BLaER1 (cell line): ENCODE measurements around the gene ZBTB20.

Source experiments
- H3K27ac ChIP-seq: shearing (Covaris generic); formaldehyde crosslinking; 2 replicates; pipeline ENCODE4 v1.8.1; 2022
- H3K27me3 ChIP-seq: shearing (Covaris generic); formaldehyde crosslinking; 2 replicates; pipeline ENCODE4 v1.8.1; 2022
- H3K36me3 ChIP-seq: shearing (Covaris generic); formaldehyde crosslinking; 2 replicates; pipeline ENCODE4 v1.8.1; 2022
- H3K4me1 ChIP-seq: shearing (Covaris generic); formaldehyde crosslinking; 2 replicates; pipeline ENCODE4 v1.8.1; 2022
- H3K4me2 ChIP-seq: shearing (Covaris generic); formaldehyde crosslinking; 2 replicates; pipeline ENCODE4 v1.8.1; 2022
- H3K4me3 ChIP-seq: shearing (Covaris generic); formaldehyde crosslinking; 2 replicates; pipeline ENCODE4 v1.8.1; 2022
- H3K9ac ChIP-seq: shearing (Covaris generic); formaldehyde crosslinking; 2 replicates; pipeline ENCODE4 v1.8.1; 2022
- H3K9me3 ChIP-seq: shearing (Covaris generic); formaldehyde crosslinking; 2 replicates; pipeline ENCODE4 v1.8.1; 2022
- H4K20me1 ChIP-seq: shearing (Covaris generic); formaldehyde crosslinking; 2 replicates; pipeline ENCODE4 v1.8.1; 2022
- Cebpa-rat ChIP-seq: shearing (Covaris generic); IDR thresholded peaks from 2 replicates; pipeline ENCODE4 v1.8.1; 2022

The ZBTB20 gene

GRCh38 chr3:114595522-114596028 is 551.5 kb downstream of the ZBTB20 start:
- no peaks in the 10 kb centered on the region for H3K27me3 ChIP-seq
- H3K36me3 ChIP-seq, result no peaks in the 10 kb centered on the region
- no peaks in the 10 kb centered on the region for H4K20me1 ChIP-seq
- no peak overlapping the region for H3K27ac ChIP-seq
- TF ChIP-seq Cebpa-rat, result no peak
- H3K9me3 ChIP-seq, result no peaks in the 10 kb centered on the region
- H3K9ac ChIP-seq, result no peak overlapping the region
- no peak overlapping the region for H3K4me2 ChIP-seq
- H3K4me3 ChIP-seq, result no peak overlapping the region
- H3K4me1 ChIP-seq, result no peaks in the 10 kb centered on the region

GRCh38 chr3:114590309-114591047 is 556.6 kb downstream of the ZBTB20 start:
- no peaks in the 10 kb centered on the region for H4K20me1 ChIP-seq
- H3K4me3 ChIP-seq, result no peak overlapping the region
- H3K9me3 ChIP-seq, result no peaks in the 10 kb centered on the region
- no peak for TF ChIP-seq Cebpa-rat
- H3K27me3 ChIP-seq, result no peaks in the 10 kb centered on the region
- no peaks in the 10 kb centered on the region for H3K36me3 ChIP-seq
- no peak overlapping the region for H3K4me2 ChIP-seq
- no peaks in the 10 kb centered on the region for H3K4me1 ChIP-seq
- no peak overlapping the region for H3K9ac ChIP-seq
- H3K27ac ChIP-seq, result no peak overlapping the region

- no peak for TF ChIP-seq Cebpa-rat
- no peaks in the 10 kb centered on the region for H3K9me3 ChIP-seq
- H3K27ac ChIP-seq, result no peak overlapping the region
- no peaks in the 10 kb centered on the region for H4K20me1 ChIP-seq
- H3K4me1 ChIP-seq, result no peaks in the 10 kb centered on the region
- no peaks in the 10 kb centered on the region for H3K27me3 ChIP-seq
- H3K4me3 ChIP-seq, result no peak overlapping the region
- H3K36me3 ChIP-seq, result no peaks in the 10 kb centered on the region
- no peak overlapping the region for H3K4me2 ChIP-seq
- no peak overlapping the region for H3K9ac ChIP-seq
Measured at GRCh38 chr3:114587986-114588385, 559.1 kb downstream of the ZBTB20 start.

GRCh38 chr3:114586119-114586518 is 561.0 kb downstream of the ZBTB20 start:
- no peak overlapping the region for H3K4me2 ChIP-seq

GRCh38 chr3:114585687-114586086 is 561.4 kb downstream of the ZBTB20 start:
- no peaks in the 10 kb centered on the region for H3K9me3 ChIP-seq
- H3K4me3 ChIP-seq, result no peak overlapping the region
- H3K27ac ChIP-seq, result no peak overlapping the region
- TF ChIP-seq Cebpa-rat, result no peak
- H3K4me2 ChIP-seq, result no peak overlapping the region
- H3K36me3 ChIP-seq, result no peaks in the 10 kb centered on the region
- no peak overlapping the region for H3K9ac ChIP-seq
- no peaks in the 10 kb centered on the region for H3K27me3 ChIP-seq
- H4K20me1 ChIP-seq, result no peaks in the 10 kb centered on the region
- no peaks in the 10 kb centered on the region for H3K4me1 ChIP-seq

More at GRCh38 chr3:114586119-114586518, 561.0 kb downstream of the ZBTB20 start:
- no peak for TF ChIP-seq Cebpa-rat
- no peaks in the 10 kb centered on the region for H3K9me3 ChIP-seq
- no peaks in the 10 kb centered on the region for H3K4me1 ChIP-seq
- H3K4me3 ChIP-seq, result no peak overlapping the region
- no peaks in the 10 kb centered on the region for H3K36me3 ChIP-seq
- no peak overlapping the region for H3K9ac ChIP-seq
- H4K20me1 ChIP-seq, result no peaks in the 10 kb centered on the region
- H3K27me3 ChIP-seq, result no peaks in the 10 kb centered on the region
- H3K27ac ChIP-seq, result no peak overlapping the region

GRCh38 chr3:114584734-114585371 is 562.2 kb downstream of the ZBTB20 start:
- H3K27ac ChIP-seq, result no peak overlapping the region
- H3K4me1 ChIP-seq, result no peaks in the 10 kb centered on the region
- H3K36me3 ChIP-seq, result no peaks in the 10 kb centered on the region
- H4K20me1 ChIP-seq, result no peaks in the 10 kb centered on the region
- no peaks in the 10 kb centered on the region for H3K27me3 ChIP-seq
- H3K9ac ChIP-seq, result no peak overlapping the region
- no peak for TF ChIP-seq Cebpa-rat
- H3K4me2 ChIP-seq, result no peak overlapping the region
- H3K4me3 ChIP-seq, result no peak overlapping the region
- H3K9me3 ChIP-seq, result no peaks in the 10 kb centered on the region

GRCh38 chr3:114582929-114583328 is 564.2 kb downstream of the ZBTB20 start:
- Histone ChIP-seq H4K20me1 (no peaks in the 10 kb centered on the region), H3K27ac (no peak overlapping the region), H3K4me2 (no peak overlapping the region), H3K9ac (no peak overlapping the region), H3K36me3 (no peaks in the 10 kb centered on the region), H3K9me3 (no peaks in the 10 kb centered on the region), H3K4me1 (no peaks in the 10 kb centered on the region), H3K27me3 (no peaks in the 10 kb centered on the region), H3K4me3 (no peak overlapping the region)
- no peak for TF ChIP-seq Cebpa-rat

- Histone ChIP-seq H3K27ac (no peak overlapping the region), H4K20me1 (no peaks in the 10 kb centered on the region), H3K9me3 (no peaks in the 10 kb centered on the region), H3K27me3 (no peaks in the 10 kb centered on the region), H3K36me3 (no peaks in the 10 kb centered on the region), H3K9ac (no peak overlapping the region), H3K4me1 (no peaks in the 10 kb centered on the region), H3K4me3 (no peak overlapping the region), H3K4me2 (no peak overlapping the region)
- no peak for TF ChIP-seq Cebpa-rat
Measured at GRCh38 chr3:114572364-114573062, 574.6 kb downstream of the ZBTB20 start.

- Histone ChIP-seq H3K4me2 (no peak overlapping the region), H3K27me3 (no peaks in the 10 kb centered on the region), H3K27ac (no peak overlapping the region), H3K9me3 (no peaks in the 10 kb centered on the region), H3K36me3 (no peaks in the 10 kb centered on the region), H3K4me1 (peaks cover 4% of the 10 kb centered on the region), H4K20me1 (no peaks in the 10 kb centered on the region), H3K9ac (no peak overlapping the region), H3K4me3 (no peak overlapping the region)
- no peak for TF ChIP-seq Cebpa-rat
Measured at GRCh38 chr3:114571363-114571762, 575.7 kb downstream of the ZBTB20 start.

- no peak overlapping the region for H3K27ac ChIP-seq
- no peaks in the 10 kb centered on the region for H4K20me1 ChIP-seq
Measured at GRCh38 chr3:114569186-114569585, 577.9 kb downstream of the ZBTB20 start.

More at GRCh38 chr3:114569186-114569585, 577.9 kb downstream of the ZBTB20 start:
- Histone ChIP-seq H3K4me1 (peaks cover 7% of the 10 kb centered on the region), H3K9ac (no peak overlapping the region), H3K4me3 (no peak overlapping the region), H3K27me3 (no peaks in the 10 kb centered on the region), H3K9me3 (no peaks in the 10 kb centered on the region), H3K4me2 (no peak overlapping the region), H3K36me3 (no peaks in the 10 kb centered on the region)
- no peak for TF ChIP-seq Cebpa-rat
